NAMALWA (cell line): Measurements from ENCODE around the gene RNF8.
"Not testable (repeated sequence)": the region's sequence is repeated elsewhere in the genome, so short reads cannot be mapped to it uniquely, and the experiment has no call there.

Experiments used
- DNase-seq: peaks from one replicate; pipeline ENCODE4 v3.0.0-alpha.2; 2015; ENCODE audit warnings: low spot score

The RNF8 gene

GRCh38 chr6:37399795-37400490 is 46.2 kb downstream of the RNF8 start:
- no peak for DNase-seq

GRCh38 chr6:37401658-37402057 is 47.9 kb downstream of the RNF8 start:
- not testable (repeated sequence) for DNase-seq

DNA sequence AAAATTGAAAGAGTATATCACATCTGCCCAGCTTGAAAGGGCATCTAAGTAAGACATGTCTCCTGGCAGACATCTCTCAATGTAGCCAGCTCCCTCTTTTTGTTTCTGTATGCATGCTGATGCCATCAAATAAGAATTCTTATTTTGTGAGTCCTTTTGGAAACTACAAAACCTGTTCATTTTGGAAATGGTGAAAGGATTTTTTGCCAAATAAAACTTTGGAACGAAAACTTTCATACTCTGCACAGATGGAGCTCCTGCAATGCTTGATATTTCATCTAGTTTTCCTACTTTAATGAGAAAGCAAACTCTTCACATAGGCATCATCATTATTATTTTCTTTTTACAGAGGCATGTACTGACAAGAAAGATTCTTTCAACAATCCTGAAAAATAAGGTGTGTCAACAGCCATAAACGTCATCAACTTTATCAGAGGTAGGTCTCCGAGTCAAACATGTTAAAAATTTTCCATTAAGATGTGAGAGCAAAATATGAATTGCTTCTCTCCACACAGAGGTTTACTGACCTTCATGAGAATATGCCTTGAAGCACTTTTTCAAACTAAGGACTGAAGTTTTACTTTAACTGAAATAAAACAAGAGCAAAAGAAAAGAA is 53.1 kb downstream of the RNF8 start:
- no peak for DNase-seq

GRCh38 chr6:37407948-37408347 is 54.2 kb downstream of the RNF8 start:
- no peak for DNase-seq

DNA sequence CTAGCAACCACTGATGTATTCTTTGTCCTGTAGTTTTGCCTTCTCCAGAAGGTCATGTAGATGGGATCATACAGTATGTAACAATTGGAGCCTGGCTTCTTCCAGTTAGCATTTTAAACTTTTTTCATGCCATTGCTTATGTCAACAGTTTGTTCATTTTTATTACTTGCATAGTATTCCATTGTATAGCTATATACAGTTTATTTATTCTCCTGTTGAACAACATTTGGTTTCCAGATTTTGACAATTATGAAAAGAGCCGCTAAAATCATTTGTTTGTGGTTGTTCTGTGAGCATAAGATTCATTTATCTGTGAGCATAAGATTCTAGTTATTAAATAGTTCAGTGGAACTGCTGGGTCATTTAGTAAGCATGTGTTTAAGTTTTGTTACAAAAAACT is 55.7 kb downstream of the RNF8 start:
- DNase-seq: no peak

GRCh38 chr6:37417393-37417792 is 63.6 kb downstream of the RNF8 start:
- no peak for DNase-seq

GRCh38 chr6:37418722-37419121 is 64.9 kb downstream of the RNF8 start:
- DNase-seq: no peak

GRCh38 chr6:37426058-37426944 is 72.5 kb downstream of the RNF8 start:
- DNase-seq: no peak

GRCh38 chr6:37426945-37427510 is 73.2 kb downstream of the RNF8 start:
- DNase-seq: no peak

DNA sequence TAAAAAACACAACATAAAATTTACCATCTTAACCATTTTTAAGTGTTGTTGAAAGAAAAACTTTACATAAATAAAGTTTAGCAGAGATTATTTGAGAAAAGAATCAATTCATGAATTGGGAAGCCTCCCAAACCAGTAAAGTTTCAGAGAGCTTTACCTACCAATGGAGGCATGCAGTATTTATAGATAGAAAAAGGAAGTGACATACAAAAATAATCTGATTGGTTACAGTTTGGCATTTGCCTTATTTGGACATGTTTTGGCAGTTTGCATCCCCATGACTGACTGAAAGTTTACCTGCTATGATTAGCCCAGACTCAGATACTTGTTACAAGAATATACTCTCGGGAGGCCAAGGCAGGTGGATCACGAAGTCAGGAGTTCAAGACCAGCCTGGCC is 75.6 kb downstream of the RNF8 start:
- DNase-seq: peak; percentile 37

DNA sequence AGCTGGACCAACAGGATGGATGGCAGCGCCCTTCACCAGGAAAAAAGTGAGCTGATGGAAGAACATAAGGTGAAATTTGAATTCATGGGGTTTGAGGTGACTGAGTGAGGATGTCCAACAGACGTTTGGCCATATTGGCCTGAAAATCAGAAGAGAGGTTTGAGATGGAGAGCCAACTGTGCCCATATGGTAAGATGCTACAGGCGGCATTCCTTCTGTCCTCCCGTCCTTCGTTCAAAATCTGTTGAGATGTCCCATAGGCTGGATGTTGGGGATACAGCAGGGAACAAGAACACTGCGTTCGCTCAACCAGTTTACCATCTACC is 78.8 kb downstream of the RNF8 start:
- DNase-seq: no peak

DNA sequence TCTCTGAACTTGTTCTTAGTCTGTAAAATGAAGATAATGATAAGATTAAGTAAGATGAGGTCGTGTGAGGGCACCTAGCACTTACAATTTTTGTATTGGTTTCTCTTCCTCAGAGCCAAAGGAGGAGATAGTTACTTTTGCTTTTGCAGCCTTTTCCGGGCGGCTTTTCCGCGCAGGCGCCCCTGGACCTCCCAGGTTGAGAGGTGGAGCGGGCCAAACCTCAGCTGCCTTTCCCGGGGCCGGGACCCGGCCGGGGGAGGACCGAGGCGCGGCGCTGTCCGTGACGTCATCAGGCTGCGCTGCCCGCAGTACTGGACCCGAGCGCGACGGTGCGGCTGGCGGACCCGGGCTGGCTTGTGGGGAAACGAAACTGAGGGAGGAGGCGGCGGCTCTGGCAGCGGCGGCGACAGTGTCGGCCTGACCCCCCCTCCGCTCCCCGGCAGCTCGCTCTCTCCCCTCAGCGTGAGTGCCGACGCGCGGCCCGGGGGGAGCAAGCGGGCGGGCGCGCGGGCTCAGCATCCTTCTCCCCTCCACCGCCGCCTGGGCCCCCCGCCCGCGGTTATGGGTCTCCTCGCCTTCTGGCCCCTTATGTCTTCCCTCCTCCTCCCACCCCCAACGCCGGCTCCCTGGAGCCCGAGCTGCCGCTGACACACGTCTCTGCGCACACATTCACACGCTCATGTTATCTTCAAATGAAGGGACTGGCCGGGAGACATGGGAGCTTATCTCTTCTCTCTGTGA is 79.3 kb downstream of the RNF8 start, which contains the start of gene CMTR1:
Gene CMTR1, plus strand, starts transcription at position 306 of the 741 bp plus-strand sequence. CDS start 2,409 bp downstream, outside the sequence.
- DNase-seq: peak; percentile 96

DNA sequence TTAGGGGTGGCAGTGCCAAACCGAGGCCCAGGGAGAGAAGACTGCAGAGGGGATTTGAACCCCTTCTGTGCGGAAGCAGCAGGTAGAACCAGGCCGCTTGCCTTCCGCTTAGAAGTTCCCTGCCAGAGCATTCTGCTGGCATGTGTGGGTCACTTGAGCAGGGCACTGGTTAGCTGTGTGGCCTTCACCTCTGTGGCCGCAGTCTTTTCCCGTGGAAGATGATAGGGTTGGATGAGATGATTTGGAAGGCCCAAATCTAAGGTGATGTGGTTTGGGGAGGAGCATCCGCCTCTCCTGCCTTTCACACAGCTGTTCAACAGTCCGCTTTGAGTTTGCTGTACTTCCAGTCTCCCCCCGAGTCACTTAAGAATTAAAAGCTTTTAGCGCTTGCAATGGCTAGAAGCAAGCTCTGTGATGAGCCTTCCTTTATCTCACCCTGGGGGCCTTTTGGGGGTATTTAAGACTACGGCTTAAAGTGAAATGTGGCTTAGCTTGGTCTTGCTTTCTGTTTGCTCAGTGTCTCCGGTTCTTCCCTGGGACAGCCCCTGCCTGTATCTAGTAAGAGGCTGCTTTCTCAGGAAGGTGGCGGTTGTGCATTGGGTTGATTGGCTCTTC is 80.0 kb downstream of the RNF8 start:
- DNase-seq: peak; percentile 64

DNA sequence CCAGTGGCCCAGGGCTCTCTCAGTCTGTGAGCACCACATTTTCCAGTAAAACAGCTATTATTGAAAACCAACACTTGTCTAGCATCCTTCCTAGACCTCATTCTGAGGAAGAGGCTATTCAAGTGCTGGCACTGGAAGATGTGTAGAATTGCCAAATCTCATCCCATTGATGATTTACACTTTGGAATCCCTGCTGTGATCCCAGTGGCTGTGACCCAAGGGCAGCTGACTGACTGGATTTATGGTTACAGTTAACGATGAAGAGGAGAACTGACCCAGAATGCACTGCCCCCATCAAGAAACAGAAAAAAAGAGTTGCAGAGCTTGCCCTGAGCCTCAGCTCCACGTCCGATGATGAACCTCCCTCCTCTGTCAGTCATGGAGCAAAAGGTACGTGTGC is 81.6 kb downstream of the RNF8 start:
- no peak for DNase-seq

- DNase-seq: no peak
These were observed 82.0 kb downstream of the RNF8 start for GRCh38 chr6:37435816-37436215.

DNA sequence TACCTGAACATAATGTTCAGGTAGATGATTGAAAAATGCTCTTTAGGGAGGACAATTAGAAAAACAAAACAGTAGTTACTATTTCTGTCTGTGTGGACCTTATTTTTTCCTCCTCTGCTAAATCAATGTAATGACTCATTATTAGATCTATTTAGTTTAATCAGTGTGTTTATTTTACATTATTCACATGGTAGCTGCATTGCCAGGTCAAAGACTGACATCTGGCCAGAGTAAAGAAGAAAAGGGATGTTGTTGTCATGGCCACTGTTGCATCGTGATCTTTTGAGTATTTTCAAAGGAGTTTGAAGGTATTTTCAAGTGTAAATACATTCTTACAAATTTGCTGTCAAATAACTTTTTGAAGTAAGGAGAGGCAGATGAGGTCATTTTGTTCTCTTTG is 85.1 kb downstream of the RNF8 start:
- DNase-seq: no peak

DNA sequence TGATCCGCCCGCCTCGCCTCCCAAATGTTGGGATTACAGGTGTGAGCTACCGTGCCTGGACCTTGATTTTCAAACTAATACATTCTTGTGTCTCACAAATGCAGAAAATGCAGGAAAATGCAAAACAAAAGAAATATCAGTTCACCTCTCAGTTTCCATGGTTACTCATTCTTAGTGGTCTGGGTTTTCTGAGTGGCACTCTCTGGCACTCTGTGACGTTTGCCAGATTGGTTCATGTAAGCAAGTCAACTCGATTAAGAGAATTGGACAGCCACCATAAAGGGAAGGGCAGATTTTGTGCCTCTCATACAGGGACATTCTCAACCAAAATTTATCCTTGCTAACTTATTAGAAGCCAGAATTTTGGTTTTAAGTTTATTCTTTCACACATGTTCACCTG is 87.9 kb downstream of the RNF8 start:
- DNase-seq: no peak

DNA sequence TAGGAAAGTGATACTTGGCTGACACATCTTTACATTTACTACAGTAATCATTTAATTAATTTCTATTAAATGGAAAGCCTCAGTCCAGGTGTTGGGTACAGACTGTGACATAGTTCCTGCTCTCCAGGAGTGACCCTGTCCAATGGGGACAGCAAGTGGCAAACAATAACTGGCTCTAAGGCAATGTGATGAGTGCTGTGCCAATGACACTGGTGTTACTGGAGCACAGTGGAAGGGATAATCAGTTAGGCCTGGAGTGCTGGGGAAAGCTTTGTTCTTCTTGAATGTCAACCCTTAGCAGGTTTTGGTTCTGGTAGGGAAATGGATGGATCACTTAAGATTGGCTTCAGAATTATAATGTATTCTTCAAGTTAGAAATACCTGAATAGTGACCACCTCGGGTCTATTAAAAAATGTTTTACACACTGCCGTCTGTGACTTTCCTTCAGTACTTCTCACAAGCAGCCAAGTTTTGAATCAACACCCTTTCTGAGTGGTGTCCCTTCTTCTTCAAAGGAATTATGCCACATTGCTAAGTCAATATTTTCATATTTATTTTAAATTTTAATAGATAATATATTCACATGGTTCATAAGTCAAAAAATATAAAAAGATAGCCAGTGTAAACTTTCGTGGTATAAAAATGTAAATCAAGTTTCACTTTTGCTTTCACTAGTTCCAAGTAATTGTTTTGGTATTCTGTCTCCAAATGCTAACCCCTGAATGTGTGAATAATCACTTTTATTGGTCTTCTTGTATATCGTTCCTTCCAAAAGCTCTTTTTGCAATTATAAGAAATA is 88.8 kb downstream of the RNF8 start:
- no peak for DNase-seq

GRCh38 chr6:37443216-37443542 is 89.4 kb downstream of the RNF8 start:
- DNase-seq: not testable (repeated sequence)
